Measurements from ENCODE around the gene THBS4.

The THBS4 gene

DNA sequence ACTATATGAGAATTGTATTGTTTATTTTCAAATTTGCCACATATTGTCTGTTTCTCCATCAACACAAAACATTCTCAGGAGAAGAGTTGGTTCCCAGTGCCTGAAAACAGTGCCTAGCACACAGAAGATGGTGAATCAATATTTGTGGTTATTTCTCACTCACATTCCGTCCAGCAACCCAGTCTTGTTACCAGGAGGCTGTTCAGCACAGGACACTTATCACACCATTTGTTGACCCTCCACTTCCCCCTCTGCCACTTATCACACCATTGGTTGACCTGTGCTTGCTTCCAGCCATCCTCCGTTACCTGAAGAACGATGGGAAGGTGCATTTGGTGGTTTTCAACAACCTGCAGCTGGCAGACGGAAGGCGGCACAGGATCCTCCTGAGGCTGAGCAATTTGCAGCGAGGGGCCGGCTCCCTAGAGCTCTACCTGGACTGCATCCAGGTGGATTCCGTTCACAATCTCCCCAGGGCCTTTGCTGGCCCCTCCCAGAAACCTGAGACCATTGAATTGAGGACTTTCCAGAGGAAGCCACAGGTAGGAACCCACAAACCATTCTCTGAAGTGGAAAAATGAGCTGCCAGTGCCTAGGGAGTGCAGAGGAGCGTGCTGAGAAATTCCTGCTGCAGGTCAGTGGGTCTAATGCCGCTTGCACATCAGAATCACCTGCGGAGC is 20.5 kb downstream of the THBS4 start:
- no peak overlapping the region for H3K4me3 ChIP-seq (ENCODE audit: low read depth, low read length)
- TF ChIP-seq, protein P1, sequence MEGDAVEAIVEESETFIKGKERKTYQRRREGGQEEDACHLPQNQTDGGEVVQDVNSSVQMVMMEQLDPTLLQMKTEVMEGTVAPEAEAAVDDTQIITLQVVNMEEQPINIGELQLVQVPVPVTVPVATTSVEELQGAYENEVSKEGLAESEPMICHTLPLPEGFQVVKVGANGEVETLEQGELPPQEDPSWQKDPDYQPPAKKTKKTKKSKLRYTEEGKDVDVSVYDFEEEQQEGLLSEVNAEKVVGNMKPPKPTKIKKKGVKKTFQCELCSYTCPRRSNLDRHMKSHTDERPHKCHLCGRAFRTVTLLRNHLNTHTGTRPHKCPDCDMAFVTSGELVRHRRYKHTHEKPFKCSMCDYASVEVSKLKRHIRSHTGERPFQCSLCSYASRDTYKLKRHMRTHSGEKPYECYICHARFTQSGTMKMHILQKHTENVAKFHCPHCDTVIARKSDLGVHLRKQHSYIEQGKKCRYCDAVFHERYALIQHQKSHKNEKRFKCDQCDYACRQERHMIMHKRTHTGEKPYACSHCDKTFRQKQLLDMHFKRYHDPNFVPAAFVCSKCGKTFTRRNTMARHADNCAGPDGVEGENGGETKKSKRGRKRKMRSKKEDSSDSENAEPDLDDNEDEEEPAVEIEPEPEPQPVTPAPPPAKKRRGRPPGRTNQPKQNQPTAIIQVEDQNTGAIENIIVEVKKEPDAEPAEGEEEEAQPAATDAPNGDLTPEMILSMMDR (IDR thresholded peaks at IDR 0.05; ENCODE audit: low read depth, low read length, missing control alignments), result no peak
- DNase-seq (ENCODE audit: low read depth), result no peak

DNA sequence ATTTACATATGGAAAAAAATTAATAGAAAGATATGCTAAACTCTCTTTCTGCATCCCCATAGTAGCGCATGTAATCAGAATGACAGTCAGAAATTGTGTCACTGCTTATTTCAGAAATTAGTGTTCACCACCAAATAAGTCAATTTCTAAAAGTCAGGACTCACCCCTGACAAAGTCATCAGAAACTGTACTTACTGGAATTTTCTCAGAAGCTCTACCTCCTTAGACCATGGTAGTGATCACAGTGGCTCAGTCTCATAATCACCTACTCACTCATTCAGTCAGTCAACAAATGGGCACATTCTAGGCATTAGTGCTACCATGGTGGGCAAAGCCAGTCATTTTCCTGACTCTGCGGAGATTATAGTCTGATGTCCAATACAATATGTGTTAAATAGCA is 22.0 kb downstream of the THBS4 start:
- H3K4me3 ChIP-seq (ENCODE audit: low read depth, low read length), result no peak overlapping the region
- no peak for DNase-seq (ENCODE audit: low read depth)
- TF ChIP-seq, protein P1 (IDR thresholded peaks at IDR 0.05; ENCODE audit: low read depth, low read length, missing control alignments), result no peak

DNA sequence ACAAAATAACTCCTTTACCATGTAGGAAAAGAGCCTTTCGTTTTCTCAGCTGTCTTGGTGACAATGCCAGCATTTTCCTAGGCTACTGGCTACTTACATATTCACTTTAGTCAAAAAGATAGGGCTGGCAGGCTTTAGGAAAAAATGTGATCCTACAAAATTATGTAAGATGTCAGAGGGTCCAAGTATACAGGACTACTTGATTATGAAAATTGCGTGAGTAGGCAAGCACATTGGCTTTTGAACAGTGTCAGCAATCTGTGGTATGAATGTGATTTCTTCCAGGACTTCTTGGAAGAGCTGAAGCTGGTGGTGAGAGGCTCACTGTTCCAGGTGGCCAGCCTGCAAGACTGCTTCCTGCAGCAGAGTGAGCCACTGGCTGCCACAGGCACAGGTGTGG is 22.8 kb downstream of the THBS4 start:
- TF ChIP-seq, protein P1 (IDR thresholded peaks at IDR 0.05; ENCODE audit: low read depth, low read length, missing control alignments), result no peak
- H3K4me3 ChIP-seq (ENCODE audit: low read depth, low read length), result no peak overlapping the region
- no peak for DNase-seq (ENCODE audit: low read depth)

DNA sequence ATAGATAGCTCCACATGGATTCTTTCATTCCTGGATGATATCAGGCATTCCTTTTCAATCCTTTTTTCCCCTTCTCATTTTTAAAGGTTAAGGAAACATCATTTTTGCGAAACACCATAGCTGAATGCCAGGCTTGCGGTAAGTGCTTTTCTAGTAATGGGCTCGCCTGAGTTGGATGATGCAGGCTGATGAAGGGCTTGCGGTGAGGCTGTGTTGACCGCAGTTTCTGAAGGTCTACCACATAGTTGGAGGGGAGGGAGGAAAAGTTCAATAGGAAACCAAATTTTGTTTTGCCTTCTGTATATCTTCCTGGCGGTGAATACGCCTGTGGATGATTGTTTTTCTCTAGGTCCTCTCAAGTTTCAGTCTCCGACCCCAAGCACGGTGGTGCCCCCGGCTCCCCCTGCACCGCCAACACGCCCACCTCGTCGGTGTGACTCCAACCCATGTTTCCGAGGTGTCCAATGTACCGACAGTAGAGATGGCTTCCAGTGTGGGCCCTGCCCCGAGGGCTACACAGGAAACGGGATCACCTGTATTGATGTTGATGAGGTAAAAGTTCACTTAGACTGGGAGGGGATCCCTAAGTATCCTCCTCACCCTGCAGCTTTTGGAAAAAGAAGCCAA is 24.3 kb downstream of the THBS4 start:
- H3K4me3 ChIP-seq (ENCODE audit: low read depth, low read length), result no peak overlapping the region
- no peak for DNase-seq (ENCODE audit: low read depth)
- TF ChIP-seq, protein P1 (IDR thresholded peaks at IDR 0.05; ENCODE audit: low read depth, low read length, missing control alignments), result no peak

DNA sequence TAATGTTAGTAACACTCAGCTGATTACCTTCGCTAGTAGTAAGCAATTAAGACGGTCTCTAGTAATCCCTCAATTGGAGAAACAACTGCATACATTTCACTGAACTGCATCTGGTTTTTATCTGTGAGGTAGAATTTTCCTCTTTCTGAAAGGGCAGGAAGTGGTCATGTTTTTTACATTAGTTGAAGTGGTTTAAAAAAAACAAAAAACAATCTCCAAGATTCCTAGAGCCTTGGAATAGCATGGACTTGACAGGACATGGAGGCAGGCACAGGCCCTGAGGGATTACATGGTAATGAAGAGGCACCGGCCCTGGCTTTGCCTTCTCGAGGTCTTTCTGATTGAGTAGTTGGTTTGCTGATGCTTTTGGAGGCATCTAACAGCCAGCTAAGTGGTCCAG is 25.8 kb downstream of the THBS4 start:
- no peak for DNase-seq (ENCODE audit: low read depth)
- no peak overlapping the region for H3K4me3 ChIP-seq (ENCODE audit: low read depth, low read length)
- TF ChIP-seq, protein P1 (IDR thresholded peaks at IDR 0.05; ENCODE audit: low read depth, low read length, missing control alignments), result no peak

DNA sequence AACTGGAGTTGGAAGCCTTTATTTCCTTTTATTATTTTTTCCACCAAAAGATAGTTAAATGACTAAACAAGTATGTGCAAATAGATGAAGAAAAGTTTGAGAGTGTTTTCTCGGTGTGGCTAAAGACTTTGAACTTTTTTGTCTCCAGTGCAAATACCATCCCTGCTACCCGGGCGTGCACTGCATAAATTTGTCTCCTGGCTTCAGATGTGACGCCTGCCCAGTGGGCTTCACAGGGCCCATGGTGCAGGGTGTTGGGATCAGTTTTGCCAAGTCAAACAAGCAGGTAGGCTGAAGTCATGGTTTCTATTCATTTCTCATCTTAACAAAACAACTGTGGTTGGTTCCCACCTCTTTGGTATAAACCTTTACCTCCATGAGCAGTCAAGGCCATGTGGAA is 26.4 kb downstream of the THBS4 start:
- TF ChIP-seq, protein P1 (IDR thresholded peaks at IDR 0.05; ENCODE audit: low read depth, low read length, missing control alignments), result no peak
- no peak overlapping the region for H3K4me3 ChIP-seq (ENCODE audit: low read depth, low read length)
- DNase-seq (ENCODE audit: low read depth), result no peak

DNA sequence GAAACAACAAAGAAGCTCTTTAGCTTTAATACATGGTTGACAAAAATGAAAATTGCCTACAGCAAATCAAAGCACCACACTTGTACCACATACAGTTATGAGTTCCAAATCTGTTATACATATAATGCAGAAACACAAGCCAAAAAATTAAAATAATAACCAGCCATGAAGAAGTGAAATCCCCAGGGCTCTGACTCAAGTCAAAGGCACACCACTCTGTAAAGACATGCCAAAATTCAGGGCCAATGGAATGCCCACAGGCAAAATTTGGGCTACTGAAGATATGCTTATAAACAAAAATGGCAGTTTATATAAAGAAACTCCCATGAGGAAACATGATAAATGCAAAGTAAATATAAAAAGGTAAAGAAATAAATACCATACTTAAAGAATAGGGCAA is 29.0 kb downstream of the THBS4 start:
- TF ChIP-seq, protein P1 (IDR thresholded peaks at IDR 0.05; ENCODE audit: low read depth, low read length, missing control alignments), result no peak
- H3K4me3 ChIP-seq (ENCODE audit: low read depth, low read length), result no peak overlapping the region
- DNase-seq (ENCODE audit: low read depth), result no peak
